HG03039 (cell line): ENCODE measurements around the gene ESYT2.
"Not testable (repeated sequence)": the region's sequence is repeated elsewhere in the genome, so short reads cannot be mapped to it uniquely, and the experiment has no call there.

Source experiments
- ATAC-seq: cut with Tn5 transposase; IDR thresholded peaks from one replicate; pipeline ENCODE4 v1.9.1; 2021; ENCODE audit warnings: mild to moderate bottlenecking, moderate library complexity; ENCODE audit not compliant: unreplicated experiment

The ESYT2 gene, protein sequence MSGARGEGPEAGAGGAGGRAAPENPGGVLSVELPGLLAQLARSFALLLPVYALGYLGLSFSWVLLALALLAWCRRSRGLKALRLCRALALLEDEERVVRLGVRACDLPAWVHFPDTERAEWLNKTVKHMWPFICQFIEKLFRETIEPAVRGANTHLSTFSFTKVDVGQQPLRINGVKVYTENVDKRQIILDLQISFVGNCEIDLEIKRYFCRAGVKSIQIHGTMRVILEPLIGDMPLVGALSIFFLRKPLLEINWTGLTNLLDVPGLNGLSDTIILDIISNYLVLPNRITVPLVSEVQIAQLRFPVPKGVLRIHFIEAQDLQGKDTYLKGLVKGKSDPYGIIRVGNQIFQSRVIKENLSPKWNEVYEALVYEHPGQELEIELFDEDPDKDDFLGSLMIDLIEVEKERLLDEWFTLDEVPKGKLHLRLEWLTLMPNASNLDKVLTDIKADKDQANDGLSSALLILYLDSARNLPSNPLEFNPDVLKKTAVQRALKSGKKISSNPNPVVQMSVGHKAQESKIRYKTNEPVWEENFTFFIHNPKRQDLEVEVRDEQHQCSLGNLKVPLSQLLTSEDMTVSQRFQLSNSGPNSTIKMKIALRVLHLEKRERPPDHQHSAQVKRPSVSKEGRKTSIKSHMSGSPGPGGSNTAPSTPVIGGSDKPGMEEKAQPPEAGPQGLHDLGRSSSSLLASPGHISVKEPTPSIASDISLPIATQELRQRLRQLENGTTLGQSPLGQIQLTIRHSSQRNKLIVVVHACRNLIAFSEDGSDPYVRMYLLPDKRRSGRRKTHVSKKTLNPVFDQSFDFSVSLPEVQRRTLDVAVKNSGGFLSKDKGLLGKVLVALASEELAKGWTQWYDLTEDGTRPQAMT

DNA sequence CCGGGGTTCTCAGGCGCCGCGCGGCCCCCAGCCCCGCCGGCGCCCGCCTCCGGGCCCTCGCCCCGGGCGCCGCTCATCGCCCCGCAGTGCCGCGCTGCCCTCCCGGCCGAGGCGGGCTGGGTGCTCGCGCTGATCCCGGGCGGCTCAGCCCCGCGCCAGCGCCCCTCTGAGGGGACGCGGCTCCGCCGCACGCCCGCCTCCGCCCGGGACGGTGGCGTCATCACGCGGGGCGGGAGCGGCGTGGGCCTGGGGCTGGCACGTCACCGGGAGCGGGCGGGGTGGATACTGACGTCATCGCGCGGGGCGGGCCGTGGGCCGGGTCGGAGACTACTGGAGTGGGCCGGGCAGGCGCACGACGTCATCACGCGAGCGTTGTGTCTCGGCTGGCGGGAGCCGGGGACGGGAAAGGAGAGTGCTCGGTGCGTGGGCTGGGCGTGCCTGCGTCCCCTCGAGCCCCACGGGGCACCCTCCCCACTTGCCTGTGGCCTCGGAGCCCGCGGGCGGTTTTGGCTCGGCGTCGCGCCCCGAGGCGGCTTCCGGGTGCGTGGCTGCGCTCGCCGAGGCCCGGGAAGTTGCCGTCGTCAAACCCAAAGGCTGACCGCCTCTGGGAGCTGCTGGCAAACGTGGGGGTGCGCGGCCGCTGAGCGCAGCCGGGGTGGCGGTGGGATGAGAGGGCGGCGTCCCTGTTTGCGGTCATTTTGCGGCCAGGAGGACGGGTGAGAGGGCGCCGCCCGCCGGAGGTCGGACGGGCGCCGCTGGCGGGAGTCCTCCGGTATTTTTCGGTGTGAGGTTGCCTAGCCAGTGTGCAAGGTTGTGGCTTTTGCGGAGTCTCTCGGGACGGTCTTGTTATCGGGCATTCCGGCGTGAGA is at the start of gene ESYT2:
Gene ESYT2 (minus strand): TSS at position 168 of the 869 bp plus-strand sequence. CDS start 91 bp downstream, at position 77.
- peak; percentile 86 for ATAC-seq

DNA sequence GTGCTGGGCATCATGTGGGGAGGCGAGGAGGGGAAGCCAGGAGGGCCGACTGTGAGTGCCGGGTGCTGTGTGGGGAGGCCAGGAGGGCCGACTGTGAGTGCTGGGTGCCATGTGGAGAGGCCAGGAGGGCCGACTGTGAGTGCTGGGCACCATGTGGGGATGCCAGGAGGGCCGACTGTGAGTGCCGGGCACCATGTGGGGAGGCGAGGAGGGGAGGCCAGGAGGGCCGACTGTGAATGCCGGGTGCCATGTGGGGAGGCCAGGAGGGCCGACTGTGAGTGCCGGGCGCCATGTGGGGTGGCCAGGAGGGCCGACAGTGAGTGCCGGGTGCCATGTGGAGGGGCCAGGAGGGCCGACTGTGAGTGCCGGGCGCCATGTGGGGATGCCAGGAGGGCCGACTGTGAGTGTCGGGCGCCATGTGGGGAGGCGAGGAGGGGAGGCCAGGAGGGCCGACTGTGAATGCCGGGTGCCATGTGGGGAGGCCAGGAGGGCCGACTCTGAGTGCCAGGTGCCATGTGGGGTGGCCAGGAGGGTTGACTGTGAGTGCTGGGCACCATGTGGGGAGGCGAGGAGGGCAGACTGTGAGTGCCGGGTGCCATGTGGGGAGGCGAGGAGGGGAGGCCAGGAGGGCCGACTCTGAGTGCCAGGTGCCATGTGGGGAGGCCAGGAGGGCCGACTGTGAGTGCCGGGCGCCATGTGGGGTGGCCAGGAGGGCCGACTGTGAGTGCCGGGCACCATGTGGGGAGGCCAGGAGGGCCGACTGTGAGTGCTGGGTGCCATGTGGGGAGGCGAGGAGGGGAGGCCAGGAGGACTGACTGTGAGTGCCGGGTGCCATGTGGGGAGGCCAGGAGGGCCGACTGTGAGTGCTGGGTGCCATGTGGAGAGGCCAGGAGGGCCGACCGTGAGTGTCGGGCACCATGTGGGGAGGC is 49.1 kb upstream of the ESYT2 start:
- not testable (repeated sequence) for ATAC-seq

DNA sequence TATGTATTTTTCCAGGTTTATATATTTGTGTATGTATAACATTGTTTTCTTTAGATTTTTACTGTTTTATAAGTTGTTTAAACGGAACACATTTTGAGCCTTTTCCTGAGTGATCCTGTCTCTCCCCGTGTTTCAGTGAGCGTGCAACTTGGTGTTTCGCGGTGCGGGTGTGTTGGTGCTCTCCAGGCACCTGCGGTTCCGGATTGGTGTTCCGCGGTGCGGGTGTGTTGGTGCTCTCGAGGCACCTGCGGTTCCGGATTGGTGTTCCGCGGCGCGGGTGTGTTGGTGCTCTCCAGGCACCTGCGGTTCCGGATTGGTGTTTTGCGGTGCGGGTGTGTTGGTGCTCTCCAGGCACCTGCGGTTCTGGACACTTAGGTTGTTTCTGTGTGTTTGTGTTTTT is 47.7 kb upstream of the ESYT2 start:
- no peak for ATAC-seq

DNA sequence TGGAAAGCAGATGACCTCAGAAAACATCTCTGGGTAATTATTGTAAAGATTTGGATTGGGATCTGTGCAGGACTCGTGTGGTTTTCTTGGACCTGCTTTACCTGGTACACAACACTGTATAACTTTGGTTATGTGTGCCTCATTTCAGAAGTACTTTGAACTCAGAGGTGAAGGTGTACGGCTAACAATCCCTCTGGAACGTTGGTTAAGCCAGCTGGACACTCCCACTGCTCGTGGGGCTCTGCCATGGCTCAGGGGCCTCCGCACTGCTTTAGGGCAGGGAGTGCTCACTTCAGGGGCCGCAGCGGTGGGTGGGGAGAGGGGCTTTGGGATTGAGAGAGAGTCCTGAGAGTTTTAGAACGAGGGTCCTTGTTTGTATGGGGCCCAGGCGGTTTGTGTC is 40.6 kb upstream of the ESYT2 start:
- ATAC-seq, result no peak

DNA sequence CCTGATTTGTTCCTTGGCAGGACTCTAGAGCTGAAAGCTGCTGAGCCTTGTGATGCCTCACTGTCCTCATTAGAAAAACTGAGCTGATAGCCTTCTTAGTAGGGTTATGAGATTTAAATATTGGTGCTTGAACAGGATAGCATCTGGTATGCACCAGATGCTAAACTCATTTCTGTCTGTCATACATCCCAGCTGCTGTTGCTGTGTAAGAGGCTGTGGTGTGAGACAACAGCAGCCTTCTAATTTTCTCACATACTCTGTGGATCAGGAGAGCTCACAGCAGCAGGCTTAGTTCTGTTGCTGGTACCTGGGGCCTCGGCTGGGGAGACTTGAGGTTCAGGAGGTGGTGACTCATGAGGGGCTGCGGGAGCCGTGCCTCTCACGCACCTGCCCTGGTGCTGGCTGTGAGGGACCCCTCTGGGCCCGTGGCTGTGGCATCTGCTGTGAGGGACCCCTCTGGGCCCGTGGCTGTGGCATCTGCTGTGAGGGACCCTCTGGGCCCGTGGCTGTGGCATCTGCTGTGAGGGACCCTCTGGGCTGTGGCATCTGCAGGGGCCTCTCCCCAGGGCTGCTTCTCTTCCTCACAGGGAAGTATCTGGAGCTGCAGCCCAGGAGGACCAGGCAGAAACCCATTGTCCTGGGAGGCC is 39.6 kb upstream of the ESYT2 start:
- no peak for ATAC-seq

DNA sequence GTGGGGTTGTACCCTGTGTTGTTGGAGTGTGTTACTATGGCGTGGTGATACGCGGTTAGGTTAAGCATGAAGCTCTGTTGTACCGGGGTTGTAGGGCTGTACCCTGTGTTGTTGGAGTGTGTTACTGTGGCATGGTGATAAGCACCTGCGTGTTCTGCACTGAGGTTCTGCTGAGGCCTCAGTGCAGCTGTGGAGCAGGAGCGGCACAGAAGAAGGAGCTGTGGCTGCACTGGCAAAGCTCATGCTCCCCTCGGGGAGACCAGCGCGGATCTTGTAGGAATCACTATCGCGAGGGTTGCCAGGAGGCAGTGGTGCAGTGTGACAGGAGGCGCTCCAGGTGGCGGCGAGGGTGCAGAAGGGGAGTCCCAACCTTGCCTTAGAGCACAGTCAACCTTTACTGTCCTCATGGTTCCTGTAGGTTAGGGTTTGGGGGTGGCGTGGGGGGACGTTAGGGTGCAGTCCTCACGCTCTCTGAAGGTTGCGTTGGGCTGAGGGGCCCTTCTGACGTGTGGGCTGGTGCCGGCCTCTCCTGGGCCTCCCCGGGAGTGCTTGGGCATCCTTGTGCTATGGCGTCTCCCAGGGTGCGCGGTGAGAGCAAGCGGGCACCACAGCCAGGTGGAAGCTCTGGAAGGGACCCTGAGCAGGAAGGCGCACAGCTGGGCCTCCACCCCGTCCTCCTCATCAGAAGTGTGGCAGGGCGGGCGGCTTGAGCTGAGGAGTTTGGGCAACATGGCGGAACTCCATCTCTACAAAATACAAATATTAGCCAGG is 38.1 kb upstream of the ESYT2 start:
- ATAC-seq, result no peak

DNA sequence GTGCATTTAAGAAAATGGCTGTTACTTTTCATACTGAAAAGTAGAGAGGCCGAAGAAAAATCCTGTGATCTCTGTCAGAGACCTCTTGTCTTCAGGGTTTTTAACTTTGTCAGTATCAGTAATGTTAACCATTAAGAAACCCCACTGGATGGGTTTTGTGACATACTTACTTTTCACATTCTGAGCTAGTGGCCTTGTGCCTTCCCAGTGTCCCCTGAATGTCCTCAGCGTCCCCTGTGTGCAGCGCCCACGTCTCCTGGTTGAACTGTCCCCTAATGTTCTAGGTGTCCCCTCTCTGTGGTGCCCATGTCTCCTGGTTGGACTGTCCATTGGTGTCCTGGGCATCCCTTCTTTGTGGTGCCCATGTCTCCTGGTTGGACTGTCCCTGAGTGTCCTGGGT is 36.7 kb upstream of the ESYT2 start:
- ATAC-seq, result no peak

DNA sequence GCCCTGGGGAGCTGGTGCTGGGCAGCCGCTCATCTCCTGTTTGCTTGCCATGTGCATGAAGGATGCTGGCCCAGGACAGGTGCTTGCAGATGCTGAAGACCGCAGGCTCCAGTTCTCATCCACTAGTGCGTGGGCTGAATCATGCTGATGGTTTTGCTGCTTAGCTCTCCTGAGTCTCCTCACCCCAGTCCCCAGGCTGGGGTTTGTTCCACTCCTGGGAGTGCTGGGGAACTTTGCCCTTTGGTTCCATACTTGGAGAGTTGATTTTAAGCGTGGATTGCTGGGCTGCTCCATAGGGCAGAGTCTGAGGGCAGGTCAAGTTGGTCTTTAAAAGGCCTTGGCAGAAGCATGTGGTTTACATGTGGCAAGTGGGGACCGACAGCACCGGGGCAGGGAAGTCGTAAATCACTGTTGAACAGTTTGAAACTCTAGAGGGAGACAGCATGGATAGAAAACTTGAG is 36.2 kb upstream of the ESYT2 start:
- no peak for ATAC-seq

DNA sequence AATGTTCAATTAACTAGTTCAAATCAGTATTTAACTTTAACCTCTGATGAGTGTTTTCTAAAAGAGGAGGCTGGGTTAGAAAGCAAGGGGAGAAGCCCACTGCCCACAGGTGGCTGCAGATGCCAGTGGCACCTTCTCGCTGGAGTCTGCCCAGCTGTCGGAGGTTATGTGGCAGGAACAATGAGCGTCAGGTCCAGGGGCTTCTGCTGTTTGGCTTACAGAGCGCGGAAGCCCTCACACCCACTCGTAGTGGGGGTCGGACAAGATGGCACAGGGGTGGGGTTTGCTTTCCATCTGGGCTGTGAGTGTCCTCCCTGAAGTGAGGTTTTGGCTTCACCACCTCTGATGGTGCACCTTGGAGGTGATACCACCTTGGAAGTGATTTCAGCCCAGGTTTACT is 35.5 kb upstream of the ESYT2 start:
- ATAC-seq, result no peak

DNA sequence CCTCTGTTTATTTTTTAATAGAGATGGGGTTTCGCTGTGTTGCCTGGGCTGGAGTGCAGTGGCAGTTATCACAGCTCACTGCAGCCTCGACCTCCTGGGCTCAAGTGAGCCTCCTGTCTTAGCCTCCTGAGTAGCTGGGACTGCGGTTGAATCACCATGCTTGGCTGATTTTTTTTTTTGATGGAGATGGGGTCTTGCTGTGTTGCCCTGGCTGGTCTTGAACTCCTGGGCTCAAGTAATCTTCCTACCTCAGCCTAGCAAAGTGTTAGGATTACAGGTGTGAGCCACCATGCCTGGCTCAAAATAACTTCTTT is 35.2 kb upstream of the ESYT2 start:
- no peak for ATAC-seq

DNA sequence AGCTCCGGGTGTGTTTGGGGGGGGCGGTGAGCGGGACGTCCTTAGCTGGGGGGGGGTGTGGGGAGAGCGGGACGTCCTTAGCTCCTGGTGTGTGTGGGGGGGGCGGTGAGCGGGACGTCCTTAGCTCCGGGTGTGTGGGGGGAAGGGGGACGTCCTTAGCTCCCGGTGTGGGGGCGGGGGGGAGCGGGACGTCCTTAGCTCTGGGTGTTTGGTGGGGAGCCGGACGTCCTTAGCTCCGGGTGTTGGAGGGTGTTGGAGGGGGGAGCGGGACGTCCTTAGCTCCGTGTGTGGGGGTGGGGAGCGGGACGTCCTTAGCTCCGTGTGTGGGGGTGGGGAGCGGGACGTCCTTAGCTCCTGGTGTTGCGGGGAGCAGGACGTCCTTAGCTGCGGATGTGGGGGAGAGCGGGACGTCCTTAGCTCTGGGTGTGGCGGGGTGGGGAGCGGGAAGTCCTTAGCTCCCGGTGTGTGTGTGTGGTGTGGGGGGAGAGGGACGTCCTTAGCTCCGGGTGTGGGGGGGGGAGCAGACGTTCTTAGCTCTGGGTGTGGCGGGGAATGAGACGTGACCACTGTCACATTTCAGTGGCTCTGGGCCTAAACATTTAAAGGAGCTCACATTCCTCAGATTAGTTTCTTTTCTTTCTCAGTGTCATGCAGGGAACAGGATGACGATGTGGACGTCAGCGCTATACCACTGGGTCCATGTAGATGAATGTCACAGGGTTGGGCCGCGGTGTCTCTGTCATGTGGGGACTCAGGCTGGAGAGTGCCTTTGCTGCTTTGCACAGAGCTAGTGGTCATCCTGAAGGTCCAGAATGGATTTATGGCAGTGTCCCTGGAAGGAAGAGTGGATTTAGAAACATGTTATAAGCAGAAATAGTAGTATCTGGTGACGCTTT is 34.5 kb upstream of the ESYT2 start:
- no peak for ATAC-seq

DNA sequence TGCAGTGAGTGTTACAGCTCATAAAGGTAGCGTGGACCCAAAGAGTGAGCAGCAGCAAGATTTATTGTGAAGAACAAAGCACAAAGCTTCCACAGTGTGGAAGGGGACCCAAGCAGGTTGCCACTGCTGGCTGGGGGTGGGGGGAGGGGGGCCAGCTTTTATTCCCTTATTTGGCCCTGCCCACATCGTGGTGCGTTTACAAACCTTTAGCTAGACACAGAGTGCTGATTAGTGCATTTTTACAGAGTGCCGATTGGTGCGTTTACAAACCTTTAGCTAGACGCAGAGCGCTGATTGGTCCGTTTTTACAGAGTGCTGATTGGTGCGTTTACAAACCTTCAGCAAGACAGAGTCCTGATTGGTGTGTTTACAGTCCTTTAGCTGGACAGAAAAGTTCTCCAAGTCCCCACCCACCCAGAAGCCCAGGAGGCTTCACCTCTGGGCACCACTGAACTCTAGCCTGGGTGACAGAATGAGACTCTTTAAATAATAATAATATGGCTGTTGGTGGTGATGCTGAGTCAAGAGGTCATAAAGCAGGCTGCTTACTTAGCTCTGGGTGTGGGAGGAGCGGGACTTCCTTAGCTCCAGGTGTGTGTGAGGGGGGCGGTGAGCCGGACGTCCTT is 33.8 kb upstream of the ESYT2 start:
- not testable (repeated sequence) for ATAC-seq

DNA sequence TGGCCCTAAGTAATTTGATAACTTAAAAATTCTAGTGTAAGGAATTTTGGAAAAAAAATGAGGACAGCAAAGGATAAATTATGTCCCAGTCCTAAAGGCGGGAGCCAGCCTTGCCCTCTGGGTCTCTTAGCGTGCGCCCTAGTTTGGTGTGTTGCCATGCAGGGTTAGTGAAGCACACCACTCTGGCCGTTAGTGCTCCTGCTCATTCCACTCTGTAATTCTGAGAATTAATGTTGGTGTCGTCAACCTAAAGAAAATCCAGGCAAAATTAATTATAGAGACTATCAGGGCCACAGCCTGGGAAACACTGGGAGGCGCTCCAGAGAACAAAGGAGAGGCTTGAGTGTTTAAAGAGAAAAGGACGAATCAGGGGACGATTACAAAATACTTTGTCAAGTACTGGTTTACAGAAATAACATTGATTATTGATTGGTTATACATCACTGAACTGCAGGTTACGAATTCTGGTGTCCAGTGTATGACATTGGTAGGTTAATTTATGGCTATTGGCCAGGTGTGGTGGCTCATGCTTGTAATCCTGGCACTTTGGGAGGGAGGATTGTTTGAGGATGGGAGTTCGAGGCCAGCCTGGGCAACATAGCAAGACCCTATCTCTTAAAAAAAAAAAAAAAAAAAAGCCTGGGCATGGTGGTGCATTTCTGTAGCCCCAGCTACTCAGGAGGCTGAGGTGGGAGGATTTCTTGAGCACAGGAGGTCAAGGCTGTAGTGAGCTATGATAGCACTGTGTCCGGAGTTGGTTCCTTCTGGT is 32.8 kb upstream of the ESYT2 start:
- ATAC-seq, result no peak

DNA sequence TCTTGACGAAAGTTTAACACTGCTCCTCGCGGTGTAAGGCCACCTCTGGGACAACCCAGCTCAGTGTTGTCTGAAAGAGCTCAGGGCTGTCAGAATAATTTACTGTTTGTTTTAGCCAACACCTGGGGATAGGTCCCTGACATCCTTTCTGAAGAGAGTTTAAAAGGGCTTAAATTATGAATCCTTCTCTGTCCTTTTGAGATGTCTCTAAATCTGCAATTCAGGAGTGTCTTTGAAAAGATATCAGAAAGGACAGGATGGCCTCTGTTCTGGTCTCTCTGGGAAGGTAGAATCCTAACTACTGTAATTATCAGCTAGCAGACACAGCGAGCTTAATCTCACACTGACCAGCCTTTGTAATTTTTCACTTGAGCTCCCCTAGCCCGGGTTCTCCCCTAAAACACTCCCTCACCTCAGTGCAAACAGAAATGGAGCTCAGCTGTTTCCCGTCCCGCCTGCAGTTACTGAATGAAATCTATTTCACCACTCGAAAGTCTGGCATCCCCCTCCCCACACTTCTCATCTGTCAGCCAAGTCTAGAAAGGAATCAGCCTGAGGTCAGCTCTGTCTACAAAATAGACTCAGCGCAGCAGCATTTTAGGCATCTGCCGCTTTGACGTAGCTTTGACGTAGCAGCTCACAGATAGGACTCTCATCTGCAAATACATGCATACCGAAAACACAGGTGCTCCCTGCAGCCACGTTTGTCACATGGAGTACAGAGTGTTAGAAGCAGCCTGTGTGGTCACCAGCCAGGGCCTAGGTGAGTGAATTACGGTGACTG is 31.9 kb upstream of the ESYT2 start:
- no peak for ATAC-seq

DNA sequence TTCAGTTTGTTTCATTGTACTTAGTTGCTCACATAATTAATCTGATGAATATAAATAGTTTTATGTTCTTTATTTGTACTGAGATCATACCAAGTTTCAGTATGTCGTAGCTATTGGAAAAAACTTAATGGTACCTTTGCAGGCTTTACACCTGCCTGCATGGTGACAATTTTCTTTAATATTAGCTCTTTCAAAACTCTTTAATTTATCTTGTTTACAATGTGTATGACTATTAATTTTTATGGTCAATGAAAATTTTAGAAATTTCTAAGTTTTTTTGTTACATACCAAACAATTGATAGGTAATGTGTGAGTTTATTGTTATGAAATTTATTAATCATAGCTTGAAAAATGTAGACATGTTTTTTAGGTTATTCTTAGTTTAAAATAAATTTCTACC is 31.1 kb upstream of the ESYT2 start:
- no peak for ATAC-seq
